ENCODE results near the gene KCNG2. TPM values are rescaled to one million over a fixed set of nuclear protein-coding genes. Genes with fewer than 3 reads are reported as not detected.

KCNG2 gene
- total and polyA plus RNA-seq, 4 donors = 1.3 to 2.2 (median 1.4) TPM

DNA sequence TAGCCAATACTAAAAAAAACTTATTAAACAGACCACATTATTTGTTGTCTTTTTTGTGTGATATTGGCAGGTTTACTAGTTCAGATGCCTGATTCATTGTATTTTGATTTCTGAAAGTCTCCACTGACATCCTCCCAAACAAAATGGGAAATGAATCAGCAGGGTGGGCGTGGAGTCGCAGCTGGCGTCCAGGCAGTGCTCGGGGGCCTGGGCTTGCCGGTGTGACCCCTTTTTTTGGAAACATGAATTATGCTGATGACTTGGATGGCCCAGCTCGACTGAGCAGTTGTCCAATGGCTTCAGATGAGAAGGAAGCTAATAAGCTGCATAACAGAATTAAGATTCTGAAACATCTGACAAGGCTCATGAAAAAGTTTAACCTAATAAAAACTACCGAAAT is 1.7 kb upstream of the KCNG2 start:
- peaks cover 38% of the 10 kb centered on the region for H3K4me1 ChIP-seq (ENCODE audit: control insufficient read depth, insufficient read depth, low read length)
- no peak overlapping the region for H3K4me3 ChIP-seq (ENCODE audit: low read depth, low read length)
- WGBS (ENCODE audit: insufficient coverage) = no CpG with 5 or more reads among the region's 7 CpGs
- peaks cover 3% of the 10 kb centered on the region for H3K36me3 ChIP-seq (ENCODE audit: control insufficient read depth, insufficient read depth, low read length)
- no peak overlapping the region for H3K27ac ChIP-seq (ENCODE audit: low read depth, low read length)
- DNase-seq (ENCODE audit: low read depth in 4 of 6, low spot score in 6 of 6) = no peak
- peaks cover 39% of the 10 kb centered on the region for H3K27me3 ChIP-seq (ENCODE audit: control insufficient read depth, insufficient read depth, low read length)
- no peaks in the 10 kb centered on the region for H3K9me3 ChIP-seq (ENCODE audit: control insufficient read depth, insufficient read depth, low read length)

DNA sequence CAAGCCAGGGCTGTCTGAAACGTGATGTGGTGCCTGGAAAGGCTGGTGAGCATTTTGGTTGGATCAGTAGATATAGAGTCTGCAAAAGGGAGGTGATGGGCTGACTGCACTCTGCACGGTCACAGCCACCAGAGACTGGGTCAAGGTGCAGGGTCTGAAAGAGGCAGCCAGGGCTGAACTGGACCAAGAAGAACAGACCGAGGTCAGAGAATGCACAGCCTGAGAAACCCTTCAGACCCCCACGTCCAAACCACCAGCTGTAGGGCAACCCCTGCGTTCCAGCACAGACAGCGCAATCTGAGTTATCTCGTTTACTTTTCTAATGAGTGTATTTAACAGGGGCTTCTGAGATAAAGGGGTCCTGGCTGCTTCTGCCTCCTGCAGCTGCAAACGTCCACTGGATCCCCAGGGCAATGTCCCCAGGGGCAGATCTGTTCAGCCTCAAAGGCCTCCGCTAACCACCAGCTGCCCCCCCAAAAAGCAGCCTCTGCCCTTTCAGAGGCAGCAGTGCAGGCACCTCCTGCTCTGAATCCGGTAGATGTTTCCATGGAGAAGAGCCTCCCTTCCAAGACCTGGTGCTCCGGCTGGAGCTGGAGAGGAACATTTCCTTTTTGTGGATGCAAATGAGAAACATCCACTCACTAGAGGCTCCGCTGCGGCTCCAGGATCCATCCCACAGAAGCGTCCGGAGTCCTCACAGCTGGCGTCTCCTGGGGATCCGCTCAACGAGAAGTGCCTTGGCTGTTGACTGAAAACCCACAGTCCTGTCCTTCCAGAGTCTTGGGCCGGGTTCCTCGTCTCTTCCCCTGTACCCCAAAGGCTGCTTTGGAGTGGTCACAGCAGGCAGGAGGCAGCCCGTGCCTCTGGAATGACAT is 970 bp upstream of the KCNG2 start:
- peaks cover 32% of the 10 kb centered on the region for H3K4me1 ChIP-seq (ENCODE audit: control insufficient read depth, insufficient read depth, low read length)
- H3K27ac ChIP-seq (ENCODE audit: low read depth, low read length) = no peak overlapping the region
- no peak overlapping the region for H3K4me3 ChIP-seq (ENCODE audit: low read depth, low read length)
- H3K27me3 ChIP-seq (ENCODE audit: control insufficient read depth, insufficient read depth, low read length) = peaks cover 39% of the 10 kb centered on the region
- no peaks in the 10 kb centered on the region for H3K9me3 ChIP-seq (ENCODE audit: control insufficient read depth, insufficient read depth, low read length)
- WGBS (ENCODE audit: insufficient coverage) = 35% methylated on average over 20 of the region's 21 CpGs
- peak in 2 of 6 donors; percentile 22 to 25 for DNase-seq (ENCODE audit: low read depth in 4 of 6, low spot score in 6 of 6)
- H3K36me3 ChIP-seq (ENCODE audit: control insufficient read depth, insufficient read depth, low read length) = peaks cover 3% of the 10 kb centered on the region

DNA sequence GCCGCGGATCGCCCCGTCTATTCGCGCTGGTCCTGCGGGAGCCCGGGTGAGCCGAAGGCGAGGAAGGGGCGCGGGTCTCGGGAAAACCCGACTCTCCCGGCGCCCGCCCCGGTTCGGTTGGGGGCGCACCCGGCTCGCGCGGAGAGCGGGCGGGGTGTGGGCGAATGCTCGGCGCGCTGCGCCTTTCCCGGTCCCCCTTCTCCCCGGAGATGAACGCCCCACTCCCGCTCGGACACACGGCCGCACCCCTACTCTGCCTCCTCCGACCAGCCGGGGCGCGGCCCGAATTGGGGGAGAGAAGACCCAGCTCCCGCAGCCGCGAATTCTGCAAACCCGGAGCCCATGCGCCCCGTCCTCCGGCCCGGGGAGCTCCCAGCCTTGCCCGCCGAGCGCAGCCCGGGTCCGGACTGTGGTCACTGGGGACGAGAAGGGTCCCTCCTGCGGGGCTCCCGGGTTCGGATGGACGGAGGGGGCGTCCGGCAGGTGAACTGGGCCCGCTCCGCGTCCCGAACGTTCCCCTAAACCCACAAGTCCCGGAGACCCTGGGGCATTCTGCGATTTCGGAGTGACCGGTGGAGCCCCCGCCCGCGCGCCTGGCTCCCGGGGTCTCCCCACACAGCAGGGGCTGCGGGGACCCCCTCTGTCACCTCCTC is 734 bp downstream of the KCNG2 start:
- Histone ChIP-seq H3K9me3 (ENCODE audit: control insufficient read depth, insufficient read depth, low read length) (no peaks in the 10 kb centered on the region), H3K4me1 (ENCODE audit: control insufficient read depth, insufficient read depth, low read length) (peaks cover 23% of the 10 kb centered on the region), H3K27me3 (ENCODE audit: control insufficient read depth, insufficient read depth, low read length) (peaks cover 39% of the 10 kb centered on the region), H3K4me3 (ENCODE audit: low read depth, low read length) (no peak overlapping the region), H3K36me3 (ENCODE audit: control insufficient read depth, insufficient read depth, low read length) (peaks cover 3% of the 10 kb centered on the region), H3K27ac (ENCODE audit: low read depth, low read length) (no peak overlapping the region)
- peak in 1 of 6 donors; percentile 23 for DNase-seq (ENCODE audit: low read depth in 4 of 6, low spot score in 6 of 6)
- WGBS (ENCODE audit: insufficient coverage) = under 1% methylated on average over 78 of the region's 78 CpGs

DNA sequence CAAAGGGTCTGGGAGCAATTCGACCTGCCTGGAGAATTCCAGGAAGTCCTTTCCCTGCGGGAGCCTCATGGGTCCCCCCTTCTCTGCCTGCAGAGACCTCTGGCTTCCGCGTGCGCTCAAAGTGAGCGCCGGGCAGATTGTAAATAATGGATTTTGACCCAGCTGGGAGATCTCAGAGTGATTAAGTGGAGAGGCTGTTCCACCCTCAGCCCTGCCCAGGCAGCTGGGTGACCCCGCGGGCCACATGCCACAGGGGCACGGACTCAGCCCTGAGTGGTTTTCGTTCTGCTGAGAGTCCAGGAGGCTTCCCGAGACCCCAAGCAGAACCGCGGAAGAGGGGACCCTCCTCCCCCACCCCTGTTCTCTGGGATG is 1.2 kb downstream of the KCNG2 start:
- no peak overlapping the region for H3K27ac ChIP-seq (ENCODE audit: low read depth, low read length)
- H3K36me3 ChIP-seq (ENCODE audit: control insufficient read depth, insufficient read depth, low read length) = peaks cover 3% of the 10 kb centered on the region
- DNase-seq (ENCODE audit: low read depth in 4 of 6, low spot score in 6 of 6) = no peak
- H3K4me3 ChIP-seq (ENCODE audit: low read depth, low read length) = no peak overlapping the region
- H3K4me1 ChIP-seq (ENCODE audit: control insufficient read depth, insufficient read depth, low read length) = peaks cover 23% of the 10 kb centered on the region
- H3K27me3 ChIP-seq (ENCODE audit: control insufficient read depth, insufficient read depth, low read length) = peaks cover 39% of the 10 kb centered on the region
- 6% methylated on average over 10 of the region's 14 CpGs for WGBS (ENCODE audit: insufficient coverage)
- no peaks in the 10 kb centered on the region for H3K9me3 ChIP-seq (ENCODE audit: control insufficient read depth, insufficient read depth, low read length)

DNA sequence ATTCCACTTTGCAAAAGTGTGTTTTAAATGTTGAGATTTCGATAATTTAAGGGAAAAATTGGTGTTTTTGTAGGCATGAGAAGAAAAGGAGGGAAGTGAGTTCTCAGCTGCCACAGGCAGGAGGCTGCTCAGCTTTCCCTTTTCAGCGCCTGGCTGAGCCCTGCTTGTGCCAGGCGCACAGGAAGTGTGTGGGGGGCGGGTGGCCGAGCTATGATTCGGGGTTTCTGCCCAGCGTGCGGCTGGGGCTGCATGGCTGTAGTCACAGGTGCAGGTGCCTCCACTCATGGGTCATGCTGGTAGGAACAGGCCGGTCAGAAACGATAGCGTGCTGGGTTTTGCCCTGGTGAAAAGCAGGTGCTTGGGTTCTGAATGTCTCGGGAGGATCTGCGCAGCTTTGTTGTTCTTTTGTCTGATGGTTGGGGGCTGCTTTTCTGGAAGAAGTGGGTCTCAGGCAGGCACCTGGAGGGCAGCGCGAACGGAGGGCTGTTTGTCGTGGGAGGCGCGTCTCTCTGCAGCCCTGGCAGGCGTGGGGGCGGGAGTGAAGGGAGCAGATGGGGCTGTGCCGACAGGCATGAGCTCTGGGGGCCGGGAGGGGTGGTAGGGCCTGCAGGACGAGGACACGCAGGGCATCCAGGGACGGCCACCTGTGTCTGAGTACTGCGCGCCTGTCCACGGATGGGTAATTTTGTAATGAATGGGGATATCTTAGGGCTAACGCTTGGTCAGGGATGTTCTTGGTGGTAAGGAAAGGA is 2.1 kb downstream of the KCNG2 start:
- Histone ChIP-seq H3K27me3 (ENCODE audit: control insufficient read depth, insufficient read depth, low read length) (peaks cover 39% of the 10 kb centered on the region), H3K36me3 (ENCODE audit: control insufficient read depth, insufficient read depth, low read length) (peaks cover 3% of the 10 kb centered on the region), H3K9me3 (ENCODE audit: control insufficient read depth, insufficient read depth, low read length) (no peaks in the 10 kb centered on the region), H3K27ac (ENCODE audit: low read depth, low read length) (no peak overlapping the region), H3K4me1 (ENCODE audit: control insufficient read depth, insufficient read depth, low read length) (peaks cover 23% of the 10 kb centered on the region), H3K4me3 (ENCODE audit: low read depth, low read length) (no peak overlapping the region)
- DNase-seq (ENCODE audit: low read depth in 4 of 6, low spot score in 6 of 6) = no peak
- 80% methylated on average over 30 of the region's 30 CpGs for WGBS (ENCODE audit: insufficient coverage)

DNA sequence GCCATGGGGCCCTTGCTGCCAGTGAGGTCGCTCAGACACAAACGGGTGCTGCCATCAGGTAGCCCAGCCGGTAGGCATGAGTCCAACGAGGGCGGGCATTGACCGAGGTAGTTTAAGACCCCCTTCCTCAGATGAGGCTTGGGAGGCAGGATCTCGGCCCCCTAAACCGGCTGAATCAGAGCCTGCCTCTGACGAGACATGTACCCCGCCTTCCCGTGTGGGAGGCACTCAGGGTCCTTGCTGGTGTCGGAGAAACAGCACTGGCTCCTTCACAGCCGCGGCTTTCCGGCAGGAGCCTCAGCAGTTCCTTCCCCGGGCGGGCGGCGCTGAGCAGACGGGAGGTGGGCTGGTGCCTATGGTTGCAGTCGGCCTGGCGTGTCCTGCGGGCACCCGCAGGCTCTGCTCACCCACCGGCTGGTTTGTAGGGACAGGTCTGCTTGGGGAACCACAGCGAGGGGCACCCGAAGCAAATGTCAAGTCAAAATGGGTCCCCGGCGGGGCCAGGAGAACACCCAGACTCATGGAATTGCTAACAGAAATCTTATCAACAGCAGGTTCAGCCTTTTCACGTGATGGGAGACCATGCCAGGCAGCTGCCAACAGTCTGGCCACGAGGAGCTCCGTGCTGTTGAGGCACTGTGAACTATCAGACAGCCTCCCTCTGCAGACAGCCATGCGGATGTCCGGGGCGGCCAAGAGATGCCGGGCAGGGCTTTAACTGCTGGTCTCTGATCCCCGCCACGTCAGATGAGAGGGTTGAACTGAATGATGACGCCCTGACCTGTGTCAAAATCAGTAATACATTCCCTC is 2.8 kb downstream of the KCNG2 start:
- Histone ChIP-seq H3K4me1 (ENCODE audit: control insufficient read depth, insufficient read depth, low read length) (peaks cover 23% of the 10 kb centered on the region), H3K27me3 (ENCODE audit: control insufficient read depth, insufficient read depth, low read length) (peaks cover 39% of the 10 kb centered on the region), H3K36me3 (ENCODE audit: control insufficient read depth, insufficient read depth, low read length) (peaks cover 3% of the 10 kb centered on the region), H3K4me3 (ENCODE audit: low read depth, low read length) (no peak overlapping the region), H3K9me3 (ENCODE audit: control insufficient read depth, insufficient read depth, low read length) (no peaks in the 10 kb centered on the region), H3K27ac (ENCODE audit: low read depth, low read length) (no peak overlapping the region)
- no peak for DNase-seq (ENCODE audit: low read depth in 4 of 6, low spot score in 6 of 6)
- 89% methylated on average over 36 of the region's 39 CpGs for WGBS (ENCODE audit: insufficient coverage)

DNA sequence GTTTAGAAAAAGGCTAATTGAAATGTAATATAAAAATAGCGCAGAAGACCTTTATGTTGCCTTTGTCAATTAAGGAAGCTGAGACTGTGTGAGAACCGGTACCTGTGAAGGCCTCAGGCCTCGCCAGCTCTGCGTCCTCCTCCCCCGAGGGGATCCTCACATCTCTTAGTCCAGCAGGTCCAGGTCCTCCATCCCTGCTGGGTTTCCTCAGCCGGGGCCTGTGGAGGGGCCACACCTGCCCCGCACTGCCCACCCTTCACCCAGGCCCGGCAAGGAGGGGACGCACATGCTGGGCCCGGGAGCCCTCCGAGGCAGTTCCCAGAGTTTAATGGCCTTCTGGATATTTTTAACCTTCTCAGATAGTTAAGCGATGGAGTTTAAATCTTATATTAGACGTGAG is 3.5 kb downstream of the KCNG2 start:
- Histone ChIP-seq H3K9me3 (ENCODE audit: control insufficient read depth, insufficient read depth, low read length) (no peaks in the 10 kb centered on the region), H3K27me3 (ENCODE audit: control insufficient read depth, insufficient read depth, low read length) (peaks cover 39% of the 10 kb centered on the region), H3K36me3 (ENCODE audit: control insufficient read depth, insufficient read depth, low read length) (peaks cover 3% of the 10 kb centered on the region), H3K4me3 (ENCODE audit: low read depth, low read length) (no peak overlapping the region), H3K4me1 (ENCODE audit: control insufficient read depth, insufficient read depth, low read length) (peaks cover 23% of the 10 kb centered on the region), H3K27ac (ENCODE audit: low read depth, low read length) (no peak overlapping the region)
- WGBS (ENCODE audit: insufficient coverage) = 93% methylated on average over 10 of the region's 13 CpGs
- no peak for DNase-seq (ENCODE audit: low read depth in 4 of 6, low spot score in 6 of 6)

DNA sequence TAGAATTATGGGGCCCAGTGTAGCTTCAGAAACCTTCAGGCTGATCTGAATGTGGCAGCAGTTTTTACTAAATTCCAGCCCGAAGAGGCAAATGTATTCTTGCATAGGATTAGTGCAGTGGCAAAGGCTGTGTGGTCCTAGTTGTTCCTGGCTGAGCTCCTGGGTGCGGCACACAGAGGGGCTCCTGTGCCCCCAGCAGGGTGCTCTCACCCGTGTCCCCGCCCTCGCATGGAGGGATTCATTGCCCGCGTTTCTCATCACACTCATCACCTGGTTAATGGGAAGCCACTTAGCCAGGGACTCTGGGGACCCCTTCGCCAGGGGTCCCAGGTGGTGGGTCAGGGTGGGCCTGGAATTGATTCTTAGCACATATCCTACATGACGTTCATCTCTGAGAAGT is 3.9 kb downstream of the KCNG2 start:
- Histone ChIP-seq H3K4me1 (ENCODE audit: control insufficient read depth, insufficient read depth, low read length) (peaks cover 22% of the 10 kb centered on the region), H3K9me3 (ENCODE audit: control insufficient read depth, insufficient read depth, low read length) (no peaks in the 10 kb centered on the region), H3K27ac (ENCODE audit: low read depth, low read length) (no peak overlapping the region), H3K4me3 (ENCODE audit: low read depth, low read length) (no peak overlapping the region), H3K27me3 (ENCODE audit: control insufficient read depth, insufficient read depth, low read length) (peaks cover 36% of the 10 kb centered on the region), H3K36me3 (ENCODE audit: control insufficient read depth, insufficient read depth, low read length) (peaks cover 3% of the 10 kb centered on the region)
- no peak for DNase-seq (ENCODE audit: low read depth in 4 of 6, low spot score in 6 of 6)
- WGBS (ENCODE audit: insufficient coverage) = 77% methylated on average over 2 of the region's 9 CpGs

DNA sequence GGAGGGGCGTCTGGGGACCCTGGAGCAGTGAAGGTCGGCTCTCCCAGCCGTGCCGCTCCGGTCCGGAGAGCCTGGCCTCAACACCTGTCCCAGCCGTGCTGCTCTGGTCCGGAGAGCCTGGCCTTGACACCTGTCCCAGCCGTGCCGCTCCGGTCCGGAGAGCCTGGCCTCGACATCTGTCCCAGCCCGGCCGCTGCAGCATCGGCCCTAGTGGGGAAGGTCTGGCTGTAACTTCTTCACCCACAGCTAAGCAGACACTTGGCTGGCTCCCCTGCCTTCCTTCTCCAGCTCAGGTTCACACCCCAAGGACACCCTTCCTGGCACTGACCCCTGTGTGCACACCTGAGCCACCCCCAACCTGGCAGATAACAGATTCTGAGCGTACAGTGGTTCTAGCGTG is 4.6 kb downstream of the KCNG2 start:
- H3K4me1 ChIP-seq (ENCODE audit: control insufficient read depth, insufficient read depth, low read length) = peaks cover 15% of the 10 kb centered on the region
- no peak overlapping the region for H3K4me3 ChIP-seq (ENCODE audit: low read depth, low read length)
- WGBS (ENCODE audit: insufficient coverage) = 95% methylated on average over 17 of the region's 18 CpGs
- H3K27me3 ChIP-seq (ENCODE audit: control insufficient read depth, insufficient read depth, low read length) = peaks cover 29% of the 10 kb centered on the region
- no peak overlapping the region for H3K27ac ChIP-seq (ENCODE audit: low read depth, low read length)
- no peaks in the 10 kb centered on the region for H3K9me3 ChIP-seq (ENCODE audit: control insufficient read depth, insufficient read depth, low read length)
- no peak for DNase-seq (ENCODE audit: low read depth in 4 of 6, low spot score in 6 of 6)
- peaks cover 3% of the 10 kb centered on the region for H3K36me3 ChIP-seq (ENCODE audit: control insufficient read depth, insufficient read depth, low read length)

Measured in spinal cord (tissue), 10 donors.